Tibial artery (tissue), 4 donors: ENCODE data around the gene ZNF672.
"Not testable (repeated sequence)": the region's sequence is repeated elsewhere in the genome, so short reads cannot be mapped to it uniquely, and the experiment has no call there.

Source experiments
- DNase-seq, 2 donors: peaks; one replicate each; pipeline ENCODE4 v3.0.0-alpha.2; 2019
- H3K27ac ChIP-seq, 2 donors: fragments of 200-600 bp; sonication (generic) in 1 of 2; 1 replicate in 1 of 2; 2 replicates in 1 of 2; pipeline ENCODE4 v1.5.1; 2018 to 2019; ENCODE audit warnings: mild to moderate bottlenecking in 1 of 2
- H3K27me3 ChIP-seq, 2 donors: fragments of 200-600 bp; sonication (generic) in 1 of 2; one replicate each; pipeline versions ENCODE4 v1.5.1 to v1.6.0; 2016 to 2019
- H3K36me3 ChIP-seq, 3 donors: fragments of 200-600 bp; sonication (generic) in 2 of 3; one replicate each; pipeline ENCODE4 v1.5.1; 2016 to 2019; ENCODE audit warnings: mild to moderate bottlenecking in 2 of 3
- H3K4me1 ChIP-seq, 4 donors: fragments of 200-600 bp; sonication (generic) in 2 of 4; 1 replicate in 3 of 4; 2 replicates in 1 of 4; pipeline ENCODE4 v1.5.1; 2016 to 2019
- H3K4me3 ChIP-seq, 2 donors: fragments of 200-600 bp; sonication (generic) in 1 of 2; 1 replicate in 1 of 2; 2 replicates in 1 of 2; pipeline ENCODE4 v1.5.1; 2018 to 2019; ENCODE audit warnings: mild to moderate bottlenecking in 2 of 2
- H3K9me3 ChIP-seq, 3 donors: fragments of 200-600 bp; sonication (generic) in 1 of 3; one replicate each; pipeline ENCODE4 v1.5.1; 2016 to 2019
- CTCF ChIP-seq, 2 experiments: fragments of 200-600 bp in 1 of 2; fragments of 450-650 bp in 1 of 2; IDR thresholded peaks; one replicate each; pipeline ENCODE4 v1.5.1; 2017 to 2019; ENCODE audit warnings: antibody characterized with exemption in 2 of 2, mild to moderate bottlenecking in 1 of 2, moderate library complexity in 1 of 2
- intact Hi-C: fragments of 100-400 bp; cut with DNase I; formaldehyde crosslinking; loops from one replicate; pipeline ENCODE4 v1.15.0; 2023; ENCODE audit warnings: low total_unique reads

ZNF672 gene

GRCh38 chr1:248884632-248885295, 46.7 kb downstream of the ZNF672 start:
- Histone ChIP-seq H3K9me3 (no peaks in the 10 kb centered on the region), H3K36me3 (no peaks in the 10 kb centered on the region), H3K4me1 (no peaks in the 10 kb centered on the region), H3K4me3 (no peak overlapping the region), H3K27me3 (no peaks in the 10 kb centered on the region), H3K27ac (no peak overlapping the region)
- no peak for DNase-seq
- TF ChIP-seq CTCF (IDR thresholded peaks at IDR 0.05), result no peak
- intact Hi-C loops, result no loop called here

DNA sequence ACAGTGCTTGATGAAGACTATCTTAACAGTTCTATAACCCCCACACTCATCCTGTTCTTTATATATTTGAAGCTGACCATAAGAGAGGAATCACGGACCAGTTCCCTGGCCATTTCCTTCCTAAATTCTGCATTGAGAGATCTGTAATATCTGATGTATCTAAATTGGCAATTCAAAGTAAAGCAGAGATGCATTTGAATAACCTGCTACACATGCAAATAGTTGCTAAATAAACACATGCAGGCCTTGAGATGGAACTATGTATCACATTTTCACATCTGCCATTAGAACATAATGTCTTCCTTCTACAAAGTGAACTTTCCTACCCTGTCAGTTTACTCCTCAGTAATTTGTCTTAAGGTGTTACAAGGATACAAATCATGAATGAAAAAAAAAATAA, 47.6 kb downstream of the ZNF672 start:
- no peak for TF ChIP-seq CTCF (IDR thresholded peaks at IDR 0.05)
- H3K27ac ChIP-seq, result no peak overlapping the region

DNA sequence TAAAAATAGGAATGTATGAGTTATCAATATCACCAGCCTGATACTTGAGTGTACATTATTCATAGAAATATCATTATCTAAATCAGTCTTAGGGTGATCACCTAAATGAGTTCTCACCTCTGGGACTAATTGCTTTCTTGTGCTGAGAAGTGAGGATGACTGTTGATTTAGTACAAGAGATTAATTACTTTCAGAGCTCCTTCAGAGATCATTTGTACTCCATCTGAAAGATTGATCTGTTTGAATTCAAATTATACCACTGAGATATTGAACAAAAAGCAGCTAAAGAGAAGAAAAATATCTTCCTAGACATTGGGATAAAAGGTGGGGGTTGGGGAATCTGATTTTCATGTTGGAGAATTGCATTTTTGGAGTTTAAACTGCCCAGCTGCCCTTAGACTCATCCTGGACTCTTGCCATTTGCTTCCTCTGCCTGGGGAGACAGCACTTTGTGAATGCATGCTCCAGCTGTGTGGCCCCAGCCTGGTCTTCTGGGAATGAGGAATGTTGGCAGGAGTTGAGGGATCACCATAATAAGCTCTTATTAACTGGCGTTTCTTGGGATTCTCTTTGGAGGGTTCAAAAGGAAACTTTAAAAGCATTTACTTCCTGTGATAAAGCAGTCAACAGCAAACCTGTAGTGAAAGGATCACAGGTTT, 48.3 kb downstream of the ZNF672 start:
- no peak for DNase-seq
- Histone ChIP-seq H3K36me3 (no peaks in the 10 kb centered on the region), H3K4me1 (no peaks in the 10 kb centered on the region), H3K9me3 (no peaks in the 10 kb centered on the region), H3K4me3 (no peak overlapping the region), H3K27me3 (no peaks in the 10 kb centered on the region), H3K27ac (no peak overlapping the region)
- intact Hi-C loops, result no loop called here
- TF ChIP-seq CTCF (IDR thresholded peaks at IDR 0.05), result no peak

More for the DNA sequence above, 47.6 kb downstream of the ZNF672 start:
- Histone ChIP-seq H3K4me1 (no peaks in the 10 kb centered on the region), H3K9me3 (no peaks in the 10 kb centered on the region), H3K36me3 (no peaks in the 10 kb centered on the region), H3K27me3 (no peaks in the 10 kb centered on the region), H3K4me3 (no peak overlapping the region)
- intact Hi-C loops, result no loop called here
- no peak for DNase-seq

DNA sequence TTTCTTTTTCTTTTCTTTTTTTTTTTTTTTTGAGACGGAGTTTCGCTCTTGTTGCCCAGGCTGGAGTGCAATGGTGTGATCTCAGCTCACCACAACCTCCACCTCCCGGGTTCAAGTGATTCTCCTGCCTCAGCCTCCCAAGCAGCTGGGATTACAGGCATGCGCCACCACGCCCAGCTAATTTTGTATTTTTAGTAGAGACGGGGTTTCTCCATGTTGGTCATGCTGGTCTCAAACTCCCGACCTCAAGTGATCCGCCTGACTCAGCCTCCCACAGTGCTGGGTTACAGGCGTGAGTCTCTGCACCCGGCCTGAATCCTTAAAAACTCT, 51.9 kb downstream of the ZNF672 start:
- H3K4me3 ChIP-seq, DNase-seq, H3K4me1 ChIP-seq, H3K9me3 ChIP-seq, intact Hi-C loops, H3K36me3 ChIP-seq, H3K27ac ChIP-seq, H3K27me3 ChIP-seq: not testable (repeated sequence)

DNA sequence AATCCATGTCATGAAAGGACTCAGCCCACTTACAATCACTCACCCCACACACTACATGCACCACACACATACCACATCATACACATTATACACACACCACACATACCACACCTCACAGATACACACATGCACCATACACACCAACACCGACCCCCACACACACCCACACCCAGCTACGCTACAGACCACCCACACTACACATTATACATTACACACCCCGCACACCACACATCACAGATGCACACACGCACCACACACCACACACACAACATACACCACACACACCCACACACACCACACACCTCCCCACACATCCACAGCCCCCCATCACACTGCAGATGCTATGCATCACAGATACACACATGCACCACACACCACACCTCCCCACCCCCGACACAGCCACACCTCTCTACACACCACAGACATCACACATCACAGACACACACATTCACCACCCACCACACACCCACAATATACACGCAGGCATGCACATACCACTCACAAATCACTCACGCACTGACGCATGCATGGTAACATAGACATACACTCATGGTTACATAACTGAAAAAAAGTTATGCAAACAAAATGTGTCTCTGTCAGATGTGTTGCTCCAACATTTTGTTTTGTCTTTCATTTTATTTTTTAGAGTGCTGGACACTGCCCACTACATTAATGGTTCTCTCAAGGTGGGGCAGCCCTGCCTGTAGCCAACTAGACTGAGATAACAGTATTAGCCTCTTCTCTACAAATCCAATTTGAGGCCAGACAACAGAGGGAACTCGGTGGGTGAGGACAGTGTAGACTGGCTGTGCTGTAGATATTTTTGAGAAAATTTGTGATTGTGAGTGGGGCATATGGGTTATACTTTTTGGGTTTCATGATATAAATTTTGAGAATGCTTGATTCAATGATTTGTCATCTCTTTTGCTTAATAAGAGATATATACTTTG, 52.8 kb downstream of the ZNF672 start:
- DNase-seq, result no peak
- H3K9me3 ChIP-seq, result no peaks in the 10 kb centered on the region
- no peak for TF ChIP-seq CTCF (IDR thresholded peaks at IDR 0.05)

DNA sequence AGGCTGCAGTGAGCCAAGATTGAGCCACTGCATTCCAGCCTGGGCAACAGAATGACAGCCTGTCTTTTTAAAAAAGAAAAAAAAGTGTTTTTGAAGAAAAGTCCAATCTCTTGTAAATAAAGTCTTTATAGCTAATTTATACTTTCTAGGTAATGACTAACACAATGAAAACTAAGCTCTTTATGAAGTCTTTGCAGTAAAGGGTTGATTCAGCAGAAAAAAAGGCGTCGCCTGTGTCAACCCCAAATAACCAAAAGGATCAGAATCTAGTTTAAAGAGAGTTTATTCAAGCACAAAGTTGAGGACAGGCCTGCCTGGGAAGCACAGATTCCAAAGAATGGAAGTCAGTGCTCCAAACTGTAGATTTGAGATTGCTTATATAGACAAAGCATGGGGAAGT, 53.7 kb downstream of the ZNF672 start:
- no peaks in the 10 kb centered on the region for H3K9me3 ChIP-seq
- DNase-seq, result no peak
- peaks cover 0 to 17% of the 10 kb centered on the region in 2 donors for H3K27me3 ChIP-seq
- H3K27ac ChIP-seq, result no peak overlapping the region
- H3K4me1 ChIP-seq, result no peaks in the 10 kb centered on the region
- TF ChIP-seq CTCF (IDR thresholded peaks at IDR 0.05), result no peak
- no peak overlapping the region for H3K4me3 ChIP-seq
- no peaks in the 10 kb centered on the region for H3K36me3 ChIP-seq
- intact Hi-C loops, result no loop called here

More for the DNA sequence above, 52.8 kb downstream of the ZNF672 start:
- no peak overlapping the region for H3K4me3 ChIP-seq
- no peak overlapping the region for H3K27ac ChIP-seq
- no peaks in the 10 kb centered on the region for H3K4me1 ChIP-seq
- intact Hi-C loops, result no loop called here
- peaks cover 0 to 7% of the 10 kb centered on the region in 2 donors for H3K27me3 ChIP-seq
- no peaks in the 10 kb centered on the region for H3K36me3 ChIP-seq
